OCI-M1 (cell line): Measurements from ENCODE around the gene NKIRAS1.
A peak's percentile ranks its signal among the peaks of the same experiment; 100 is the strongest.

Source experiments
- DNase-seq: peaks from one replicate; lab custom pipeline; 2025; lab: John Stamatoyannopoulos, UW

Gene NKIRAS1

GRCh38 chr3:23916886-23917678 is at the start of gene NKIRAS1, which contains the start of gene RPL15:
TSS of gene NKIRAS1 (minus strand) at chr3:23916990. CDS start at chr3:23910904, 6,086 bp downstream.
TSS of gene RPL15 (plus strand) at chr3:23917132. CDS start at chr3:23917860, 728 bp downstream.
- peak; percentile 97 for DNase-seq

GRCh38 chr3:23966328-23966727 is 49.5 kb upstream of the NKIRAS1 start:
- no peak for DNase-seq

- no peak for DNase-seq
These were observed 47.9 kb upstream of the NKIRAS1 start for GRCh38 chr3:23964537-23965235.

- DNase-seq, result no peak
These were observed 45.1 kb upstream of the NKIRAS1 start for GRCh38 chr3:23961913-23962312.

- no peak for DNase-seq
These were observed 44.3 kb upstream of the NKIRAS1 start for GRCh38 chr3:23961066-23961465.

GRCh38 chr3:23960649-23961048 is 43.9 kb upstream of the NKIRAS1 start:
- no peak for DNase-seq

GRCh38 chr3:23959135-23959900 is 42.5 kb upstream of the NKIRAS1 start:
- no peak for DNase-seq

- DNase-seq, result no peak
These were observed 39.9 kb upstream of the NKIRAS1 start for GRCh38 chr3:23956701-23957100.

GRCh38 chr3:23954144-23954543 is 37.4 kb upstream of the NKIRAS1 start:
- DNase-seq, result no peak

GRCh38 chr3:23953523-23953922 is 36.7 kb upstream of the NKIRAS1 start:
- DNase-seq, result no peak

GRCh38 chr3:23952646-23953045 is 35.9 kb upstream of the NKIRAS1 start:
- no peak for DNase-seq

GRCh38 chr3:23950293-23950692 is 33.5 kb upstream of the NKIRAS1 start:
- peak; percentile 72 for DNase-seq

- peak; percentile 72 for DNase-seq
These were observed 33.0 kb upstream of the NKIRAS1 start for GRCh38 chr3:23949784-23950183.

- no peak for DNase-seq
These were observed 32.0 kb upstream of the NKIRAS1 start for GRCh38 chr3:23948761-23949160.

- DNase-seq, result peak; percentile 98
These were observed 29.3 kb upstream of the NKIRAS1 start for GRCh38 chr3:23945913-23946687.

- no peak for DNase-seq
These were observed 28.8 kb upstream of the NKIRAS1 start for GRCh38 chr3:23945663-23945912.

GRCh38 chr3:23944861-23945662 is 28.3 kb upstream of the NKIRAS1 start, which contains the start of gene NR1D2:
TSS of gene NR1D2 (plus strand) at chr3:23945286. CDS start at chr3:23945579, 293 bp downstream.
- DNase-seq, result peak; percentile 85

GRCh38 chr3:23944007-23944783 is 27.4 kb upstream of the NKIRAS1 start:
- DNase-seq, result peak; percentile 45

- no peak for DNase-seq
These were observed 25.8 kb upstream of the NKIRAS1 start for GRCh38 chr3:23942546-23942945.

GRCh38 chr3:23941440-23941839 is 24.6 kb upstream of the NKIRAS1 start:
- DNase-seq, result no peak
